BE2C (cell line): ENCODE data around the gene RBM12.

Experiments
- DNase-seq: peaks from one replicate; pipeline ENCODE4 v3.0.0-alpha.2; 2020
- H3K27me3 ChIP-seq: fragments of 250-450 bp; sonication (Bioruptor Pico); 2 replicates; pipeline ENCODE4 v1.5.1; 2020; ENCODE audit warnings: mild to moderate bottlenecking
- H3K36me3 ChIP-seq: fragments of 250-450 bp; sonication (Bioruptor Pico); 2 replicates; pipeline ENCODE4 v1.5.1; 2020; ENCODE audit warnings: mild to moderate bottlenecking
- H3K4me1 ChIP-seq: fragments of 250-450 bp; sonication (Bioruptor Pico); 2 replicates; pipeline ENCODE4 v1.5.1; 2020
- H3K4me3 ChIP-seq: 2 replicates; pipeline ENCODE4 v1.5.1; 2011; ENCODE audit warnings: low read depth, low read length
- H3K9me3 ChIP-seq: fragments of 250-450 bp; sonication (Bioruptor Pico); 2 replicates; pipeline ENCODE4 v1.5.1; 2020
- CTCF ChIP-seq: IDR thresholded peaks from 2 replicates; pipeline ENCODE4 v1.5.1; 2012; ENCODE audit warnings: mild to moderate bottlenecking, low read depth, low read length

The RBM12 gene

GRCh38 chr20:35601990-35602389, 62.7 kb downstream of the RBM12 start:
- H3K36me3 ChIP-seq: no peaks in the 10 kb centered on the region
- peak overlapping the region; percentile 35; the same call in 1 of the 2 replicates for H3K4me3 ChIP-seq
- H3K27me3 ChIP-seq: peaks cover 9% of the 10 kb centered on the region
- no peak for DNase-seq
- H3K9me3 ChIP-seq: no peaks in the 10 kb centered on the region
- H3K4me1 ChIP-seq: no peaks in the 10 kb centered on the region
- no peak for TF ChIP-seq CTCF

- Histone ChIP-seq H3K9me3 (no peaks in the 10 kb centered on the region), H3K36me3 (no peaks in the 10 kb centered on the region), H3K27me3 (peaks cover 9% of the 10 kb centered on the region), H3K4me3 (peak overlapping the region; percentile 35), H3K4me1 (no peaks in the 10 kb centered on the region)
- TF ChIP-seq CTCF: peak; percentile 32
- peak; percentile 75 for DNase-seq
Measured at GRCh38 chr20:35600993-35601973, 63.4 kb downstream of the RBM12 start.

GRCh38 chr20:35600176-35600992, 64.3 kb downstream of the RBM12 start:
- no peaks in the 10 kb centered on the region for H3K36me3 ChIP-seq
- H3K9me3 ChIP-seq: no peaks in the 10 kb centered on the region
- H3K27me3 ChIP-seq: peaks cover 9% of the 10 kb centered on the region
- H3K4me1 ChIP-seq: no peaks in the 10 kb centered on the region
- no peak for TF ChIP-seq CTCF
- DNase-seq: no peak
- H3K4me3 ChIP-seq: no peak overlapping the region

GRCh38 chr20:35599776-35600120, 65.0 kb downstream of the RBM12 start:
- Histone ChIP-seq H3K9me3 (no peaks in the 10 kb centered on the region), H3K36me3 (no peaks in the 10 kb centered on the region), H3K4me1 (no peaks in the 10 kb centered on the region), H3K27me3 (peaks cover 9% of the 10 kb centered on the region), H3K4me3 (no peak overlapping the region)
- TF ChIP-seq CTCF: no peak
- DNase-seq: no peak
